H1 (cell line): ENCODE results near the gene PLEKHB1. TPM values are rescaled to one million over a fixed set of nuclear protein-coding genes. Genes with fewer than 3 reads are reported as not detected.

ENCODE experiments used
- CTCF ChIP-seq, 3 experiments: IDR thresholded peaks; 1 replicate in 2 of 3; 2 replicates in 1 of 3; pipeline versions ENCODE4 v1.5.1 to v1.6.1; 2011; ENCODE audit warnings: low read length in 3 of 3, mild to moderate bottlenecking in 3 of 3, inconsistent platforms in 2 of 3, low read depth in 1 of 3, moderate library complexity in 1 of 3; ENCODE audit not compliant: insufficient read depth in 1 of 3; ENCODE audit errors: control extremely low read depth in 1 of 3
- polyA plus RNA-seq, 7 experiments: library from polyadenylated mRNA; depleted of rRNA in 3 of 7; stranded (reverse) in 5 of 7; unstranded in 2 of 7; fragments of >200 nt in 5 of 7; fragments of 200-250 nt in 2 of 7; gene quantifications; 1 replicate in 5 of 7; 2 replicates in 1 of 7; 4 replicates in 1 of 7; pipeline versions ENCODE4 v1.2.1 to v1.2.3, GENCODE V29; 2011 to 2013; ENCODE audit warnings: missing spikeins in 2 of 7, mixed read lengths in 2 of 7
- total RNA-seq: library from RNA; stranded (reverse); fragmentation: NEBNext Ultra II Directional; extraction: Animal tissue kit (Norgen Biotek cat#: 25700); gene quantifications from 2 replicates; pipeline ENCODE4 v1.2.1, GENCODE V29; 2021

PLEKHB1 gene
- total and polyA plus RNA-seq, 2 of the 8 experiments (the other 6 are each of a cell fraction or from before 2014, with no cell fraction given) = 14.8 to 24.5 TPM

DNA sequence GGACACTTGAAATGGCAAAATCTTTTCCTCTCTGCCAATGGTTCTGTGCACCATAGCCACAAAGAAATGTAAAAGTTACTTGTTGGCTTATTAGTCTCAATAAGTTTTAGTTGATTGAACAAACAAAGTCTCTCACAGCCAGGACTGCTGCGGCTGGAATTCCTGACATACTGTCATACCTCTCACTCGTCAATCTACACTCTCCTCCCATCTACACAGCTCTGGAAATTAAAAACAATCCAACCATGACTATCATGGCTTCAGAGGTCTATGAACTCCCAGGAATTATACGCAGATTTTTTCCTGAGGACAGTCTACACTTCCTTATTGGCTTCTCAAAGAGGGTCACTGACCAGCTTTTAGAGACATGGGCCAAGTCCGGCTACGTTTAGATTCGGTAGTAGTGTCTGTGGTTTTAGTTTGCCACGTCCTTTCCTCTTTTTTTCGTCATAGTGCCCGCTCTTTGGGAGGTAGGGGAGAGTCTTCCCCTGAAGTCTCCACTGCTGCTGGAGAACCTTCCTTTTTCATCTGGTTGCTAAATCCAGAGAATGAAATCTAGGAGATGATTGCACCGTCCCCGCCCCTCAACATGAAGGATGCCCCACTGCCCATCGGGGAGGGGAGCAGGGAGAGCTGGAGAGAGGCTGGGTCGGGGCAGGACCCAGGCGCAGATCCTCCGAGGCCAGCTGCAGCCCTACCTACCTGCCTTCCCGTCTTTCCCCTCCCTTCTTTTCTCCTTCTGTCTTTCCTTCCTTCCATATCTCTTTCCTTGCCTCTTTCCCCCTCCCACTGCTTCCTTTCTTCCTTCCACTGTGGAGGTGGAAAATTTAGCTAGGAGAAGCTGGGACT lies 1.0 kb upstream of the PLEKHB1 start (continued):
- no peak for TF ChIP-seq CTCF (IDR thresholded peaks at IDR 0.05; ENCODE audit: control extremely low read depth in 1 of 3, insufficient read depth in 1 of 3, low read depth in 1 of 3, low read length in 3 of 3)
